Measurements from ENCODE around the gene ING1. TPM values are rescaled to one million over a fixed set of nuclear protein-coding genes. Genes with fewer than 3 reads are reported as not detected.

The ING1 gene
- total RNA-seq, 6 donors from 2014 or later, result 11.8 to 31.4 (median 17.9) TPM

DNA sequence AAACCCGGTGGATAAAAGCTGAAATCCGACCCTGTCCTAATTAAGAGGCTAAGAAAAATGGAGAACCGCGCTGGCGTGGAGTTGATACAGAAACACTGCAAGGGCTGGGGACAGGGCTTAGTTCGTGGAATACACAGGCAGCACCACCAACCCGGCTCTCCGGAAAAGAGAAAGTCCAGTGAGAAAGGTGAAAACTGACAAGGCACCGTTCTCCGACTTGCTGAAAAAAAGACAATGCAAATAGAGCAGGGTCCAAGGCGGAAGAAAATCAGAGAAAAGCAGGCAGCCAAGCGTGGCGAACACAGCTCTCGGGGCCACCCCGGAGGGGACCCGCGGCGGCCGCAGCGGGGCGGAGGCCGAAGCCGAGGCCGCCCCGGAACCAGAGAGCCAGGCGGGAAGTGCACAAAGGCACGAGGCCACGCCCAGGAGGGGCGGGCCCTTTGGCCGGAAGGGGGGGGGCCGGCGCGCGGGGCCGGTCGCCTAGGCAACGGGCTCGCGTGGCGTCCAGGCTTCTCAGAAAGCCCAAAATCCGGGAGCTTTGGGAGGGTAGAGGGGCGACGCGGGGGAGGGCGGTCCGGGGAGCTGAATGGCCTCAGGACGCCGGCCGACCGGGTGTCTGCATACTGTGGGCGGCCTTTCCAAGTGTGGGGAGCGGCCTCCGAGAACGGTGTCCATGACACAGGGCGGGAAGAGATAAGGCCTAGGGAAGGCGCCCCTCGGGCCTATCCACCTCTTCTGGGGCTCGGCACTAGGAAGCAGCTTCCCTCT lies 1.2 kb upstream of the ING1 start:
- DNase-seq, result peak; percentile 89 to 98
- peak; percentile 81 to 83 for ATAC-seq (ENCODE audit: low FRiP score in 2 of 2)
- H3K4me3 ChIP-seq, result peak overlapping the region; percentile 76 to 94 (median 82)
- TF ChIP-seq POLR2AphosphoS5 (IDR thresholded peaks at IDR 0.05) (peak; percentile 87 to 89), EP300 (IDR thresholded peaks at IDR 0.05) (no peak), CTCF (IDR thresholded peaks at IDR 0.05) (peak in 1 of 6 experiments; percentile 7), POLR2A (IDR thresholded peaks at IDR 0.05) (peak in 3 of 4 donors; percentile 41 to 92 (median 66))
- H3K27ac ChIP-seq, result peak overlapping the region; percentile 98 to 100 (median 99)
- H3K4me1 ChIP-seq, result peaks cover 16 to 19% (median 17%) of the 10 kb centered on the region in 4 donors
- H3K27me3 ChIP-seq, result no peaks in the 10 kb centered on the region
- 0 to 1% methylated on average over 26 to 44 of the region's 58 CpGs for WGBS, 2 donors
- no peaks in the 10 kb centered on the region for H3K36me3 ChIP-seq
- no peaks in the 10 kb centered on the region for H3K9me3 ChIP-seq

- ATAC-seq (ENCODE audit: low FRiP score in 2 of 2) (peak; percentile 85 to 91), DNase-seq (peak; percentile 99 to 100)
- Histone ChIP-seq H3K36me3 (no peaks in the 10 kb centered on the region), H3K4me1 (peaks cover 21 to 27% (median 24%) of the 10 kb centered on the region in 4 donors), H3K4me3 (peak overlapping the region; percentile 76 to 94 (median 82)), H3K9me3 (no peaks in the 10 kb centered on the region), H3K27me3 (no peaks in the 10 kb centered on the region), H3K27ac (peak overlapping the region; percentile 98 to 100 (median 99))
- peak in 1 of 6 experiments; percentile 11 for TF ChIP-seq CTCF (IDR thresholded peaks at IDR 0.05)
- peak in 1 of 4 donors; percentile 77 for TF ChIP-seq EP300 (IDR thresholded peaks at IDR 0.05)
- peak; percentile 94 to 99 (median 98) for TF ChIP-seq POLR2A (IDR thresholded peaks at IDR 0.05)
- TF ChIP-seq POLR2AphosphoS5 (IDR thresholded peaks at IDR 0.05), result peak; percentile 98 to 99
- WGBS, 2 donors, result 1 to 2% methylated on average over 8 to 67 of the region's 68 CpGs
Measured at GRCh38 chr13:110712849-110713641, 455 bp upstream of the ING1 start.

DNA sequence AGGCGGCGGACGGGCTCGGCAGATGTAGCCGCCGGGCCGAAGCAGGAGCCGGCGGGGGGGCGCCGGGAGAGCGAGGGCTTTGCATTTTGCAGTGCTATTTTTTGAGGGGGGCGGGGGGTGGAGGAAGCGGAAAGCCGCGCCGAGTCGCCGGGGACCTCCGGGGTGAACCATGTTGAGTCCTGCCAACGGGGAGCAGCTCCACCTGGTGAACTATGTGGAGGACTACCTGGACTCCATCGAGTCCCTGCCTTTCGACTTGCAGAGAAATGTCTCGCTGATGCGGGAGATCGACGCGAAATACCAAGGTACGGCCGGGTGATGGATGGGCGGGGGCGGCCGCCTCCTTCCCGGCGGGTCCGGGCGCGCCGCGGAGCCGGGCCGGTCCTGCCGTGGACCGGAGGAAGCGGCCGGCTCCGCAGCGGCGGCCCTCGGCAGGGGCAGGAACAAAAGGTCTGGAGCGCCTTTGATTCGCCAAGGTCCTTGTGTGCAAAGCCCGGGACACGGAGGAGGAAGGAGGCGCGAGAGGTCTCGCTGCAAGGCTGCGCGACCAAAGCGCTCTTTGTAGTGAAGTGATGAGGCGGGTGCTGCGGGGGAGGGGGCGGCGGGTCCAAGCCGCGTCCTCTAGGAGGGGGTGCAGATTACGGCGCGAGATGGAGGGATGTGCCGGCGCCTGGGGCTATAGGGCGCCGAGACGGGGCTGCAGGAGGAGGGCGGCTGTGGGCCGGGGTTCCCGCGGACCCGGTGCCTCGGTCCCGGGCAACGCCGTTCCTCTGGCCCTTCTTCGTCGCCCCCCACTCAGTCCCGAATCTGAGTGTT lies 689 bp downstream of the ING1 start:
- Histone ChIP-seq H3K4me3 (peak overlapping the region; percentile 76 to 86 (median 80)), H3K27me3 (no peaks in the 10 kb centered on the region), H3K4me1 (peaks cover 21 to 30% (median 28%) of the 10 kb centered on the region in 4 donors), H3K27ac (peak overlapping the region; percentile 98 to 100 (median 99)), H3K36me3 (peaks cover 0 to 2% (median under 1%) of the 10 kb centered on the region in 4 donors), H3K9me3 (no peaks in the 10 kb centered on the region)
- DNase-seq (peak; percentile 47 to 92), ATAC-seq (ENCODE audit: low FRiP score in 2 of 2) (no peak)
- TF ChIP-seq POLR2AphosphoS5 (IDR thresholded peaks at IDR 0.05) (no peak), EP300 (IDR thresholded peaks at IDR 0.05) (no peak), CTCF (IDR thresholded peaks at IDR 0.05) (peak in 1 of 6 experiments; percentile 5), POLR2A (IDR thresholded peaks at IDR 0.05) (no peak)
- WGBS, 2 donors, result 1% methylated on average over 66 of the region's 86 CpGs; no CpG with 5 or more reads in 1 of the 2 donors

DNA sequence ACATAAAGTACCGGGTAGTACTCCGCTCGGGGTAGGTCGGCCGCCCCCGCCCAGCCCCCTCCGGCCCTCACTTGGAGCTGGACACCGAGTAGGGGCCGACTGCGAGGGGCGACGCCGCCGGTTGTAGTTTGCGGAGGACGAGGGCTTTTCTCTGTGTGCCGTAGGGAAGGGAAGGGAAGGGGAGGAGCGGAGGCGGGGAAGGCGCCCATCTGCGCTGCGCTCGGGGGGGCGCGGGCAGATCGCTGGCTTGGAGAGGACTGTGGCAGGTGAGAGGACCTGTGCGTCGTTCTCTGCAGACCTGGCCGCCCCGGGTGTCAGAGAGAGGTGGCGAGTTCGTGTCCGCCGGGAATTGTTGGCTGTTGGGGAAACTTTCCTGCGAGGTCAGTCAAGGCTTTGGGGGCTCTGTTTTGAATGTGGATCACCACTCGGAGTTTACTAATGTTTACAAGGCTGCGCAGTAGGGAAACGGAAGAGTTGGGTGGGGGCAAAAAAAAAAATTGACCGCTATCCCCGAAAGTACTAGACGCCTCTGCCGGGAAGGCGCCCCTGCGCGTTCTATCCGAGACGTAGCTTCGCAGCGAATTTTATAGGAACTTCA lies 1.4 kb downstream of the ING1 start:
- Histone ChIP-seq H3K9me3 (no peaks in the 10 kb centered on the region), H3K27me3 (no peaks in the 10 kb centered on the region), H3K4me3 (peak overlapping the region; percentile 76 to 86 (median 80)), H3K27ac (peak overlapping the region; percentile 98 to 100 (median 99)), H3K4me1 (peaks cover 21 to 30% (median 28%) of the 10 kb centered on the region in 4 donors), H3K36me3 (peaks cover 0 to 8% (median 7%) of the 10 kb centered on the region in 4 donors)
- TF ChIP-seq CTCF (IDR thresholded peaks at IDR 0.05), result peak in 3 of 6 experiments; percentile 18 to 31 (median 19)
- peak; percentile 99 to 100 (median 100) for TF ChIP-seq POLR2A (IDR thresholded peaks at IDR 0.05)
- peak in 1 of 4 donors; percentile 73 for TF ChIP-seq EP300 (IDR thresholded peaks at IDR 0.05)
- TF ChIP-seq POLR2AphosphoS5 (IDR thresholded peaks at IDR 0.05), result peak; percentile 99 to 100
- WGBS, 2 donors, result 0 to 1% methylated on average over 29 to 49 of the region's 49 CpGs
- DNase-seq (peak; percentile 70 to 93), ATAC-seq (ENCODE audit: low FRiP score in 2 of 2) (peak; percentile 1 to 4)

Data from upper lobe of left lung (tissue), 6 donors.